Lower lobe of right lung (tissue), 2 donors: ENCODE measurements around the gene ATP8B1. TPM values are rescaled to one million over a fixed set of nuclear protein-coding genes. Genes with fewer than 3 reads are reported as not detected.
"Not testable (repeated sequence)": the region's sequence is repeated elsewhere in the genome, so short reads cannot be mapped to it uniquely, and the experiment has no call there.

ENCODE experiments used
- ATAC-seq, 2 donors: fragments of 200-7000 bp; cut with Tn5 transposase; one replicate each; pipeline ENCODE4 v1.9.1; 2020 to 2022; ENCODE audit warnings: mild to moderate bottlenecking in 2 of 2, moderate library complexity in 2 of 2
- DNase-seq: peaks from one replicate; pipeline ENCODE4 v3.0.0-alpha.2; 2020
- H3K27ac ChIP-seq: fragments of 200-600 bp; one replicate; pipeline ENCODE4 v1.8.0; 2022
- H3K27me3 ChIP-seq: fragments of 200-600 bp; one replicate; pipeline ENCODE4 v1.8.0; 2022; ENCODE audit warnings: low read depth
- H3K36me3 ChIP-seq: fragments of 200-600 bp; one replicate; pipeline ENCODE4 v1.8.0; 2022; ENCODE audit warnings: mild to moderate bottlenecking
- H3K4me1 ChIP-seq: fragments of 200-600 bp; one replicate; pipeline ENCODE4 v1.8.0; 2022
- H3K4me3 ChIP-seq: fragments of 200-600 bp; one replicate; pipeline ENCODE4 v1.8.0; 2022; ENCODE audit warnings: mild to moderate bottlenecking
- H3K9me3 ChIP-seq: fragments of 200-600 bp; one replicate; pipeline ENCODE4 v1.8.0; 2022
- intact Hi-C: fragments of 100-400 bp; cut with DNase I; formaldehyde crosslinking; loops from one replicate; pipeline ENCODE4 v1.11.0; 2022
- total RNA-seq: library from RNA; stranded (reverse); fragmentation: NEBNext Ultra II Directional; extraction: Animal tissue kit (Norgen Biotek cat#: 25700); gene quantifications from one replicate; pipeline ENCODE4 v1.2.1, GENCODE V29; 2021
- TF ChIP-seq, protein P1 (sequence below): fragments of 200-600 bp; IDR thresholded peaks from one replicate; pipeline ENCODE4 v1.8.0; 2022; ENCODE audit warnings: antibody characterized with exemption, mild to moderate bottlenecking
- donor health status: DM: no; HTN: yes; CAD: no; lungs with severe emphysema.

ATP8B1 gene
- total RNA-seq, 1 donor from 2014 or later = 27.2 TPM

DNA sequence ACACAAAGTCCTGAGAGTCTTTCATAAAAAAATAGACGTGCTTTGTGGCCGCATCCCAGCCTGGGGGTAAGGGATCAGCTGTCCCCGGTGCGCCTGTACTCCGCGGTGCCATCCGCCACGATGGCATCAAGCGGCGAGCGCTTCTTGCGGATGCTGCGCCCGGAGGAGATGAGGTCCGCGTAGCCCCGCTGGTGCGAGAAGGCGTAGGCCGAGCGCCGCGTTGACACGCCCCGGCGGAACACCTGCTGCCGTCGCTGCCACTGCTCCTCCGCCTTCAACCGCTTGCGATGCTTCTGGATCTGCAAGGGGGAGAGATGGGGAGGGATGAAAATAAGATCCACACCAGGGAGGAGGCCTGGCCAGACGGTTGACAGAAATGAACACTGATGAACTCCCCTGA, 154.7 kb downstream of the ATP8B1 start:
- H3K9me3 ChIP-seq = no peaks in the 10 kb centered on the region
- intact Hi-C loops = no loop called here
- no peak overlapping the region for H3K27ac ChIP-seq
- no peaks in the 10 kb centered on the region for H3K27me3 ChIP-seq
- no peaks in the 10 kb centered on the region for H3K4me1 ChIP-seq
- ATAC-seq = no peak
- no peak for DNase-seq
- TF ChIP-seq, protein P1, sequence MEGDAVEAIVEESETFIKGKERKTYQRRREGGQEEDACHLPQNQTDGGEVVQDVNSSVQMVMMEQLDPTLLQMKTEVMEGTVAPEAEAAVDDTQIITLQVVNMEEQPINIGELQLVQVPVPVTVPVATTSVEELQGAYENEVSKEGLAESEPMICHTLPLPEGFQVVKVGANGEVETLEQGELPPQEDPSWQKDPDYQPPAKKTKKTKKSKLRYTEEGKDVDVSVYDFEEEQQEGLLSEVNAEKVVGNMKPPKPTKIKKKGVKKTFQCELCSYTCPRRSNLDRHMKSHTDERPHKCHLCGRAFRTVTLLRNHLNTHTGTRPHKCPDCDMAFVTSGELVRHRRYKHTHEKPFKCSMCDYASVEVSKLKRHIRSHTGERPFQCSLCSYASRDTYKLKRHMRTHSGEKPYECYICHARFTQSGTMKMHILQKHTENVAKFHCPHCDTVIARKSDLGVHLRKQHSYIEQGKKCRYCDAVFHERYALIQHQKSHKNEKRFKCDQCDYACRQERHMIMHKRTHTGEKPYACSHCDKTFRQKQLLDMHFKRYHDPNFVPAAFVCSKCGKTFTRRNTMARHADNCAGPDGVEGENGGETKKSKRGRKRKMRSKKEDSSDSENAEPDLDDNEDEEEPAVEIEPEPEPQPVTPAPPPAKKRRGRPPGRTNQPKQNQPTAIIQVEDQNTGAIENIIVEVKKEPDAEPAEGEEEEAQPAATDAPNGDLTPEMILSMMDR = no peak
- H3K36me3 ChIP-seq = peaks cover 20% of the 10 kb centered on the region
- no peak overlapping the region for H3K4me3 ChIP-seq

DNA sequence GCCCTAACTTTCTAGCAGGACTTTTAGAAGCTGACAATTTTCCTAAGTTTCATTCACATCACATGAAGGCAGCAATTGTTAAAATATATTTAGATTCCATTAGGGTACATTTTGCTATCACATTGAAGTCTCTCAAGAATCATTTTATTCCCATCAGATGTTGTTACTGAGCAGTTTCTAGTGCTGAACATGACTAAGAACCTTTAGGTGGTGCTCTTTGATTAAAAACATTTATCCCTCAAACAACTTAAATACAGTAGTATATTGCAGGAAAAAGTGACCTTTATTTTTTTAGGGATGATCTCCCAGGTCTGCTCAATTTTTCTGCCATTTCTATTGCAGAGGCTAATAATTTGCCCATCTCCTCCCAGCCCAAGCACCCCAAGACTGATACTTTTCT, 158.6 kb downstream of the ATP8B1 start:
- H3K4me1 ChIP-seq = no peaks in the 10 kb centered on the region
- DNase-seq (no peak), ATAC-seq (no peak)
- intact Hi-C loops = no loop called here
- H3K27me3 ChIP-seq = no peaks in the 10 kb centered on the region
- no peak overlapping the region for H3K27ac ChIP-seq
- no peak overlapping the region for H3K4me3 ChIP-seq
- H3K36me3 ChIP-seq = peaks cover 10% of the 10 kb centered on the region
- TF ChIP-seq, protein P1 = no peak
- H3K9me3 ChIP-seq = no peaks in the 10 kb centered on the region

DNA sequence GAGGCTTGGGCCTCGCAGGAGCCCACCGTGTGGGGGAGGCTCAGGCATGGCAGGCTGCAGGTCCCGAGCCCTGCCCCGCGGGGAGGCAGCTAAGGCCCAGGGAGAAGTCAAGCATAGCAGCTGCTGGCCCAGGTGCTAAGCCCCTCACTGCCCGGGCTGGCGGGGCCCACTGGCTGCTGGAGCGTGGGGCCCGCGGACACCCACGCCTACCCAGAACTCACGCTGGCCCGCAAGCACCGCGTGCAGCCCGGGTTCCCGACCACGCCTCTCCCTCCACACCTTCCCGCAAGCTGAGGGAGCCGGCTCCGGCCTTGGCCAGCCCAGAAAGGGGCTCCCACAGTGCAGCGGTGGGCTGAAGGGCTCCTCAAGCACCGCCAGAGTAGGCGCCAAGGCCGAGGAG, 159.4 kb downstream of the ATP8B1 start:
- H3K27me3 ChIP-seq, intact Hi-C loops, H3K4me1 ChIP-seq, H3K9me3 ChIP-seq, ATAC-seq, H3K27ac ChIP-seq, H3K4me3 ChIP-seq, DNase-seq: not testable (repeated sequence)
- peaks cover 10% of the 10 kb centered on the region for H3K36me3 ChIP-seq

DNA sequence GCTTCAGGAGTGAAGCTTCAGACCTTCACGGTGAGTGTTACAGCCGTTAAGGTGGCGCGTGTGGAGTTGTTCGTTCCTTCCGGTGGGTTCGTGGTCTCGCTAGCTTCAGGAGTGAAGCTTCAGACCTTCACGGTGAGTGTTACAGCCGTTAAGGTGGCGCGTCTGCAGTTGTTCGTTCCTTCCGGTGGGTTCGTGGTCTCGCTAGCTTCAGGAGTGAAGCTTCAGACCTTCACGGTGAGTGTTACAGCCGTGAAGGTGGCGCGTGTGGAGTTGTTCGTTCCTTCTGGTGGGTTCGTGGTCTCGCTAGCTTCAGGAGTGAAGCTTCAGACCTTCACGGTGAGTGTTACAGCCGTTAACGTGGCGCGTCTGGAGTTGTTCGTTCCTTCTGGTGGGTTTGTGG, 160.7 kb downstream of the ATP8B1 start:
- H3K4me3 ChIP-seq, H3K27me3 ChIP-seq, DNase-seq, ATAC-seq, H3K27ac ChIP-seq, H3K9me3 ChIP-seq, intact Hi-C loops, H3K4me1 ChIP-seq, H3K36me3 ChIP-seq: not testable (repeated sequence)

DNA sequence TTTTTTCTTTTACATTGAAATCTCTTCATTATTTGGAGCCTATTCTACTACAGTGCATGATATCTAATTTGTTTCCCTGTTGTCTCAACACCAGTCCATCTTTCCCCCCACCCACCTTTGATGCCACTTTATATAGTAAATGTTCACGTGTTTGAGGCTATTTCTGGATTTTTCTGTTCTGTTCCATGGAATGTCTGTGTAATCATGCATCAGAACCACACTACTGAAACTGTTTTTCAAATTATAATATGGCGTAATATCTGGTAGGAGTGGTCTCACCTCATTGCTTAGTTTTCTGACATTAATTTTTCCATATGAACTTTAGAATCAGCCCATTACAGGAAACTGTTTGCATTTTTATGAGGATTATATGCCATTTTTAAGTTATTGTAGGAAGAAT, 162.4 kb downstream of the ATP8B1 start:
- H3K4me1 ChIP-seq = no peaks in the 10 kb centered on the region
- TF ChIP-seq, protein P1 = no peak
- no peaks in the 10 kb centered on the region for H3K36me3 ChIP-seq
- no peak overlapping the region for H3K4me3 ChIP-seq
- no peaks in the 10 kb centered on the region for H3K9me3 ChIP-seq
- H3K27me3 ChIP-seq = no peaks in the 10 kb centered on the region
- DNase-seq (no peak), ATAC-seq (no peak)
- intact Hi-C loops = no loop called here
- H3K27ac ChIP-seq = no peak overlapping the region

DNA sequence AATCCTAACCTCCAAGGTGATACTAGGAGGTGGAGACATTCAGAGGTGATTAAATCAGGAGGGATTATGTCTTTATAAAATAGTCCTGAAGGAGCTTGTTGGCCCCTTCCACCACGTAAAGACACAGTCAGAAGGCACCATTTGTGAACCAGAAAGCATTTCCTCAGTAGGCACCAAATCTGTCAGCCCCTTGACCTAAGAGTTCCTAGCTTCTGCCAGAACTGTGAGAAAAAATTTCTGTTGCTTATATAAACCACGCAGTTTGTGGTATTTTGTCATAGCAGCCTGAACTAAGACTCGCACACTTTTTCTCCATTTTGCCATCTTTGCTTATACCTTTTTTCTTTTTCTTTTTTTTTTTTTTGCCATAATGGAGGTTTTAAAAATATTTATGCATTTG, 162.9 kb downstream of the ATP8B1 start:
- TF ChIP-seq, protein P1 = no peak
- no peaks in the 10 kb centered on the region for H3K36me3 ChIP-seq
- no peak overlapping the region for H3K4me3 ChIP-seq
- H3K27ac ChIP-seq = no peak overlapping the region
- no peak for ATAC-seq
- H3K9me3 ChIP-seq = no peaks in the 10 kb centered on the region
- DNase-seq = no peak
- intact Hi-C loops = no loop called here
- H3K4me1 ChIP-seq = no peaks in the 10 kb centered on the region
- H3K27me3 ChIP-seq = no peaks in the 10 kb centered on the region
